Endothelial cell of umbilical vein (primary cell): ENCODE measurements around the gene TGFBR2. TPM values are rescaled to one million over a fixed set of nuclear protein-coding genes. Genes with fewer than 3 reads are reported as not detected.

Experiments used
- BruUV-seq: library from RNA; stranded (reverse); fragments of 400-500 nt; replicated peaks from 2 replicates; lab custom pipeline; 2021; lab: Mats Ljungman, UMichigan
- CTCF ChIA-PET: fragments of 300-600, 350-600 bp; sonication (Branson Sonifier 250); formaldehyde crosslinking; loops from one replicate; lab custom pipeline; 2021; ENCODE audit warnings: antibody characterized with exemption, inconsistent platforms; lab: Charles Lee
- POLR2A ChIA-PET: fragments of 300-600, 350-600 bp; sonication (Branson Sonifier 250); formaldehyde crosslinking; loops from one replicate; lab custom pipeline; 2021; ENCODE audit warnings: antibody characterized with exemption, inconsistent platforms; lab: Charles Lee
- DNase-seq: peaks from one replicate; pipeline ENCODE4 v3.0.0-alpha.2; 2011; ENCODE audit warnings: low read depth, low spot score
- FAIRE-seq: peaks from 2 replicates; lab custom pipeline; 2011; peaks lifted over from hg19 to GRCh38; lab: Jason Lieb, UNC
- H2AFZ ChIP-seq: 2 replicates; pipeline ENCODE4 v1.6.0; 2012; ENCODE audit warnings: low read depth, low read length, control low read depth, inconsistent platforms
- H3K27ac ChIP-seq: 2 replicates; pipeline ENCODE4 v1.5.1; 2011; ENCODE audit warnings: low read depth, mild to moderate bottlenecking, control low read depth, low read length, moderate library complexity; ENCODE audit not compliant: insufficient read depth
- H3K27me3 ChIP-seq, 2 experiments: 2 replicates each; pipeline versions ENCODE4 v1.6.0 to v1.6.1; 2011; ENCODE audit warnings: low read length in 2 of 2, mixed read lengths in 1 of 2; ENCODE audit not compliant: control insufficient read depth in 2 of 2, insufficient read depth in 2 of 2
- H3K36me3 ChIP-seq, 2 experiments: 2 replicates in 1 of 2; 3 replicates in 1 of 2; pipeline ENCODE4 v1.5.1; 2011; ENCODE audit warnings: low read length in 2 of 2, mild to moderate bottlenecking in 1 of 2, moderate library complexity in 1 of 2; ENCODE audit not compliant: control insufficient read depth in 2 of 2, insufficient read depth in 2 of 2; ENCODE audit errors: extremely low read depth in 1 of 2
- H3K4me1 ChIP-seq: 3 replicates; pipeline ENCODE4 v1.5.1; 2011; ENCODE audit warnings: mild to moderate bottlenecking, low read length; ENCODE audit not compliant: control insufficient read depth, insufficient read depth; ENCODE audit errors: extremely low read depth
- H3K4me2 ChIP-seq: 2 replicates; pipeline ENCODE4 v1.6.1; 2011; ENCODE audit warnings: low read length, control low read depth, mixed read lengths; ENCODE audit not compliant: insufficient read depth
- H3K4me3 ChIP-seq, 3 experiments: fragments of 200-600 bp in 1 of 3; sonication (generic), shearing (Covaris generic) in 1 of 3; replicated peaks in 1 of 3; 2 replicates each; pipeline ENCODE4 v1.5.1; 2011 to 2016; ENCODE audit warnings: control low read depth in 3 of 3, low read length in 3 of 3, mild to moderate bottlenecking in 2 of 3, inconsistent platforms in 1 of 3, low read depth in 1 of 3, moderate library complexity in 1 of 3; ENCODE audit not compliant: insufficient read depth in 1 of 3
- H3K79me2 ChIP-seq: 2 replicates; pipeline ENCODE4 v1.6.0; 2012; ENCODE audit warnings: low read length, inconsistent platforms; ENCODE audit not compliant: control insufficient read depth, insufficient read depth
- H3K9ac ChIP-seq: replicated peaks from 2 replicates; pipeline ENCODE3; 2011; ENCODE audit warnings: low read length, control low read depth; ENCODE audit not compliant: insufficient read depth; ENCODE audit errors: extremely low read depth
- H3K9me1 ChIP-seq: replicated peaks from 3 replicates; pipeline ENCODE4 v1.6.0; 2011; ENCODE audit warnings: mild to moderate bottlenecking, low read length; ENCODE audit not compliant: control insufficient read depth, insufficient read depth; ENCODE audit errors: extremely low read depth
- H3K9me3 ChIP-seq: replicated peaks from 2 replicates; pipeline ENCODE4 v1.5.1; 2012; ENCODE audit warnings: low read length, inconsistent platforms; ENCODE audit not compliant: control insufficient read depth, insufficient read depth
- H4K20me1 ChIP-seq: replicated peaks from 2 replicates; pipeline ENCODE3; 2011; ENCODE audit warnings: mild to moderate bottlenecking, low read length; ENCODE audit not compliant: control insufficient read depth, insufficient read depth; ENCODE audit errors: extremely low read depth
- CTCF ChIP-seq, 2 donors: IDR thresholded peaks; 1 replicate in 1 of 2; 2 replicates in 1 of 2; pipeline ENCODE4 v1.5.1; 2011; ENCODE audit warnings: low read length in 2 of 2, mild to moderate bottlenecking in 2 of 2, moderate library complexity in 2 of 2, control low read depth in 1 of 2, inconsistent platforms in 1 of 2, low read depth in 1 of 2; ENCODE audit not compliant: insufficient read depth in 1 of 2; ENCODE audit errors: extremely low read depth in 1 of 2
- EZH2 ChIP-seq: IDR thresholded peaks from 2 replicates; pipeline ENCODE4 v1.6.1; 2012; ENCODE audit warnings: borderline replicate concordance, low read depth, mild to moderate bottlenecking, moderate library complexity, low read length, inconsistent platforms; ENCODE audit not compliant: severe bottlenecking
- FOS ChIP-seq: IDR thresholded peaks from 2 replicates; pipeline ENCODE4 v1.6.1; 2011; ENCODE audit warnings: mild to moderate bottlenecking, low read length, moderate library complexity, borderline replicate concordance; ENCODE audit not compliant: insufficient read depth
- GATA2 ChIP-seq: IDR thresholded peaks from 2 replicates; pipeline ENCODE4 v1.7.0; 2011; ENCODE audit warnings: low read depth, mild to moderate bottlenecking, moderate library complexity, mixed read lengths, low read length; ENCODE audit not compliant: insufficient read length, insufficient read depth
- JUN ChIP-seq: IDR thresholded peaks from 2 replicates; pipeline ENCODE4 v1.6.1; 2011; ENCODE audit warnings: borderline replicate concordance, low read depth; ENCODE audit not compliant: insufficient read length, insufficient read depth
- MYC ChIP-seq: IDR thresholded peaks from one replicate; pipeline ENCODE4 v1.6.1; 2011; ENCODE audit warnings: mild to moderate bottlenecking, low read depth, low read length
- POLR2A ChIP-seq: IDR thresholded peaks from 2 replicates; pipeline ENCODE4 v1.6.1; 2012; ENCODE audit warnings: low read depth, mild to moderate bottlenecking, control low read depth, low read length
- POLR2AphosphoS5 ChIP-seq: IDR thresholded peaks from 2 replicates; pipeline ENCODE4 v1.6.1; 2012; ENCODE audit warnings: low read depth, mild to moderate bottlenecking, control low read depth, low read length, moderate library complexity; ENCODE audit not compliant: insufficient read depth
- dilution Hi-C: fragments of 300-500 bp; cut with MboI; formaldehyde crosslinking; loops from one replicate; pipeline ENCODE4 v1.15.0; 2019; ENCODE audit warnings: low sequenced_read_pairs; ENCODE audit not compliant: extremely low pct_ligation_motif_present
- intact Hi-C: fragments of 100-400 bp; cut with micrococcal nuclease; formaldehyde crosslinking; loops from one replicate; pipeline ENCODE4 v1.10.0; 2022
- polyA plus RNA-seq, 4 experiments: library from polyadenylated mRNA; depleted of rRNA in 3 of 4; stranded (reverse) in 3 of 4; unstranded in 1 of 4; fragments of >200 nt; gene quantifications; 2 replicates each; pipeline versions ENCODE4 v1.2.1 to v1.2.3, GENCODE V29; 2011 to 2012; ENCODE audit warnings: missing spikeins in 1 of 4
- total RNA-seq: library from RNA; stranded (reverse); gene quantifications from 2 replicates; pipeline ENCODE4 v1.2.3, GENCODE V29; 2021
- TF ChIP-seq, protein P1 (sequence below): IDR thresholded peaks from 2 replicates; pipeline ENCODE4 v1.6.1; 2011; ENCODE audit not compliant: insufficient read depth, insufficient read length

TGFBR2 gene
- total and polyA plus RNA-seq, 2 donors (not counting 3 experiments of a cell fraction or from before 2014, with no cell fraction given) = 227 to 250 TPM

DNA sequence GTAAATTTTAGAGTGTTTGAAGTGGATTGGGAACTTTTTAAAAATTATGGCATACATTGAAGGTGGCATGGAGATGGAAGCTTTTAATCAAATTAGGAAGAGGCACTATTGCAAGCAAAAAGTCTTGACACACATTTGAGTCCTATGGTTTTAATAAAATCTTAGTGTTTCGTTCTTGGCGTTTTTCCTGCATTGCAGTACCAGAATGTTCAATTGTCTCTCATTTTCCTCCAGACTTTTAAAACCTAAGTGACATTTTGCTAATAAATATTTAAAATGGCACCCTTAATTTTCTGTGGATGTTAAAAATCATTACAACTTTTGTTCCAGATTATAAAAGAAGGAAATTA, 2.2 kb downstream of the TGFBR2 start:
- ChIA-PET POLR2A (interaction anchor here (0.9 kb wide), 1 partner anchor 566 kb away, joined by 4 read pairs; no protein-coding TSS in a partner anchor), CTCF (interaction anchor here (1.7 to 3.1 kb wide), 2 partner anchors 85 to 566 kb away, joined by 6 to 25 read pairs; no protein-coding TSS in a partner anchor)
- TF ChIP-seq CTCF (IDR thresholded peaks at IDR 0.05; ENCODE audit: extremely low read depth in 1 of 2, insufficient read depth in 1 of 2, low read depth in 1 of 2, low read length in 2 of 2) (no peak), POLR2A (no peak)
- Histone ChIP-seq H3K9me1 (no peaks in the 10 kb centered on the region), H2AFZ (no peak overlapping the region), H3K4me2 (peak overlapping the region; percentile 98), H3K36me3 (peaks cover 0 to 2% of the 10 kb centered on the region in 2 experiments), H3K27ac (peak overlapping the region; percentile 85), H3K9ac (peak overlapping the region; percentile 87), H3K27me3 (no peaks in the 10 kb centered on the region), H4K20me1 (no peaks in the 10 kb centered on the region), H3K4me3 (peak overlapping the region; percentile 47 to 99 (median 57)), H3K9me3 (no peaks in the 10 kb centered on the region), H3K4me1 (peaks cover 72% of the 10 kb centered on the region), H3K79me2 (peaks cover 70% of the 10 kb centered on the region)
- dilution Hi-C loops = loop anchor here (25.0 kb wide), 1 partner anchor 271 kb away; no protein-coding TSS in a partner anchor
- intact Hi-C loops = no loop called here
- BruUV-seq = TSS peak; percentile 25
- FAIRE-seq = no peak
- no peak for DNase-seq

DNA sequence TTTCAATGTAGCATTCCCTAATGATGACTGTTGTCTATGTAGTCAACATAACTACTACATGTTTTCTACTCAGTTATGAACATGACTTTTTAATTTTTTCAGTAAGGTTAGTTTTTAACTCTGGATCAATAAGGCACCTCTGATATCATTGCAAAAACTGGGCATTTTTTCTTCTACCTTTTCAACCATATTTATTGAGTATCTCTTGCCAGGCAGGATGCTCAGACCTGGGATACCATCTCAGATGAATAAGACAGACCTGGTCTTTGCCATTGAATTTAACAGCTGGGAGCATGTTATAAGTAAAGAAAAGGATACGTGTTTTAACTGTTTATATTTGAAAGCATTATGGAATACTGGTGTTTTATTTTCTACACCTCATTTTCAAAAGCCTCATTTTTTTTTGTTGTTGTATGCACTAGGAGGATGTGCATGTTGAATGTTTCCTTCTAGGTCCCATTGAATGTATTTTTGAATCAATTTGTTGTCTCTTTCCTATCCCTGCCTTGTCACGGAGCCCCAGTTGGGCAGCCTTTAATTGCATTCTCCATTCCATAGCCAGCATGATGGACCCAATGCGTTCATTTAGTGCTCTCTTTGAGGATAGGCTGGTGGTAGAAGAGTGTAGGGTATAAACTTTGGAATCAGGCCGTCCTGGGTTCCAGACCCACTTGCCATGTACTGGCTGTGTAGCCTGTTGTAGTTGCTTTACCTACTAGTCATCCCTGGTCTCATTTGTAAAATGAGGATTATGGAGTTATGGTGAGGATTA, 3.7 kb downstream of the TGFBR2 start:
- POLR2A ChIA-PET = no interaction called here

More for the DNA sequence above, 3.7 kb downstream of the TGFBR2 start:
- FAIRE-seq (no peak), DNase-seq (no peak)
- H4K20me1 ChIP-seq = no peaks in the 10 kb centered on the region
- peak overlapping the region; percentile 85 for H3K27ac ChIP-seq
- H3K4me3 ChIP-seq = peak overlapping the region; percentile 10 to 99 (median 57)
- CTCF ChIA-PET = interaction anchor here (1.0 to 1.4 kb wide), 2 partner anchors 15 to 568 kb away, joined by 3 read pairs; no protein-coding TSS in a partner anchor
- BruUV-seq = no TSS peak
- no peak overlapping the region for H2AFZ ChIP-seq
- H3K27me3 ChIP-seq = no peaks in the 10 kb centered on the region
- peak overlapping the region; percentile 98 for H3K4me2 ChIP-seq
- no peaks in the 10 kb centered on the region for H3K9me3 ChIP-seq
- intact Hi-C loops = loop anchor here (5.0 kb wide), 1 partner anchor 453 kb away; no protein-coding TSS in a partner anchor
- peaks cover 72% of the 10 kb centered on the region for H3K4me1 ChIP-seq
- H3K79me2 ChIP-seq = peaks cover 85% of the 10 kb centered on the region
- H3K9ac ChIP-seq = peak overlapping the region; percentile 87
- dilution Hi-C loops = loop anchor here (25.0 kb wide), 1 partner anchor 273 kb away; no protein-coding TSS in a partner anchor
- peaks cover 0 to 2% of the 10 kb centered on the region in 2 experiments for H3K36me3 ChIP-seq
- H3K9me1 ChIP-seq = no peaks in the 10 kb centered on the region
- TF ChIP-seq POLR2AphosphoS5 (no peak), FOS (no peak), POLR2A (no peak), EZH2 (no peak), GATA2 (no peak), CTCF (IDR thresholded peaks at IDR 0.05; ENCODE audit: extremely low read depth in 1 of 2, insufficient read depth in 1 of 2, low read depth in 1 of 2, low read length in 2 of 2) (no peak), JUN (no peak), MYC (no peak)
- TF ChIP-seq, protein P1, sequence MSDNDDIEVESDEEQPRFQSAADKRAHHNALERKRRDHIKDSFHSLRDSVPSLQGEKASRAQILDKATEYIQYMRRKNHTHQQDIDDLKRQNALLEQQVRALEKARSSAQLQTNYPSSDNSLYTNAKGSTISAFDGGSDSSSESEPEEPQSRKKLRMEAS = no peak
